ENCODE results near the gene POU2F2.

DNA sequence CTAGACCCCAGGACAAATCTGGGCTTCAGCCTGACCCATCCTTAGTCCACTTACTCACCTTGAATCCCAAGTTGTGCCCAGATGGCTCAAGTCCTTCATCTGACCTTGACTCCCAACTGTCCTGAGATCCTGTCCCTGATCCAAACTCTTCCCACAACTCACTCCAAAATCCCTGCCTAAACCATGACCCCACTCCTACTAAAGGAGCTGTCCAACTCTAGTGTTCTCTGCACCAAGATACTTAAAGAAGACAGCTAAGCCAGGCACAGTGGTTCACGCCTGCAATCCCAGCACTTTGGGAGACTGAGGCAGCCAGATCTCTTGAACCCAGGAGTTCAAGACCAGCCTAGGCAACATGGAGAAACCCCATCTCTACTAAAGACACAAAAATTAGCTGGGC lies 8.5 kb downstream of the POU2F2 start:
- TF ChIP-seq, protein P1, sequence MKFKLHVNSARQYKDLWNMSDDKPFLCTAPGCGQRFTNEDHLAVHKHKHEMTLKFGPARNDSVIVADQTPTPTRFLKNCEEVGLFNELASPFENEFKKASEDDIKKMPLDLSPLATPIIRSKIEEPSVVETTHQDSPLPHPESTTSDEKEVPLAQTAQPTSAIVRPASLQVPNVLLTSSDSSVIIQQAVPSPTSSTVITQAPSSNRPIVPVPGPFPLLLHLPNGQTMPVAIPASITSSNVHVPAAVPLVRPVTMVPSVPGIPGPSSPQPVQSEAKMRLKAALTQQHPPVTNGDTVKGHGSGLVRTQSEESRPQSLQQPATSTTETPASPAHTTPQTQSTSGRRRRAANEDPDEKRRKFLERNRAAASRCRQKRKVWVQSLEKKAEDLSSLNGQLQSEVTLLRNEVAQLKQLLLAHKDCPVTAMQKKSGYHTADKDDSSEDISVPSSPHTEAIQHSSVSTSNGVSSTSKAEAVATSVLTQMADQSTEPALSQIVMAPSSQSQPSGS (IDR thresholded peaks at IDR 0.05; ENCODE audit: low read length): no peak
- TF ChIP-seq, protein P2, sequence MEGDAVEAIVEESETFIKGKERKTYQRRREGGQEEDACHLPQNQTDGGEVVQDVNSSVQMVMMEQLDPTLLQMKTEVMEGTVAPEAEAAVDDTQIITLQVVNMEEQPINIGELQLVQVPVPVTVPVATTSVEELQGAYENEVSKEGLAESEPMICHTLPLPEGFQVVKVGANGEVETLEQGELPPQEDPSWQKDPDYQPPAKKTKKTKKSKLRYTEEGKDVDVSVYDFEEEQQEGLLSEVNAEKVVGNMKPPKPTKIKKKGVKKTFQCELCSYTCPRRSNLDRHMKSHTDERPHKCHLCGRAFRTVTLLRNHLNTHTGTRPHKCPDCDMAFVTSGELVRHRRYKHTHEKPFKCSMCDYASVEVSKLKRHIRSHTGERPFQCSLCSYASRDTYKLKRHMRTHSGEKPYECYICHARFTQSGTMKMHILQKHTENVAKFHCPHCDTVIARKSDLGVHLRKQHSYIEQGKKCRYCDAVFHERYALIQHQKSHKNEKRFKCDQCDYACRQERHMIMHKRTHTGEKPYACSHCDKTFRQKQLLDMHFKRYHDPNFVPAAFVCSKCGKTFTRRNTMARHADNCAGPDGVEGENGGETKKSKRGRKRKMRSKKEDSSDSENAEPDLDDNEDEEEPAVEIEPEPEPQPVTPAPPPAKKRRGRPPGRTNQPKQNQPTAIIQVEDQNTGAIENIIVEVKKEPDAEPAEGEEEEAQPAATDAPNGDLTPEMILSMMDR (IDR thresholded peaks at IDR 0.05 in 2 of 3, conservative IDR thresholded peaks at IDR 0.05 in 1 of 3; ENCODE audit: control insufficient read depth in 2 of 3, extremely low read depth in 1 of 3, insufficient read depth in 1 of 3, low read depth in 3 of 3, low read length in 3 of 3): no peak
- no peak for TF ChIP-seq CHD2 (IDR thresholded peaks at IDR 0.05; ENCODE audit: borderline replicate concordance, low read depth, low read length)

Measured in GM12878 (cell line).